ELR (cell line): ENCODE measurements around the gene PTPRQ.
A peak's percentile ranks its signal among the peaks of the same experiment; 100 is the strongest.

Experiments used
- DNase-seq: peaks from one replicate; pipeline ENCODE4 v3.0.0-alpha.2; 2015; ENCODE audit warnings: low read depth

PTPRQ gene

DNA sequence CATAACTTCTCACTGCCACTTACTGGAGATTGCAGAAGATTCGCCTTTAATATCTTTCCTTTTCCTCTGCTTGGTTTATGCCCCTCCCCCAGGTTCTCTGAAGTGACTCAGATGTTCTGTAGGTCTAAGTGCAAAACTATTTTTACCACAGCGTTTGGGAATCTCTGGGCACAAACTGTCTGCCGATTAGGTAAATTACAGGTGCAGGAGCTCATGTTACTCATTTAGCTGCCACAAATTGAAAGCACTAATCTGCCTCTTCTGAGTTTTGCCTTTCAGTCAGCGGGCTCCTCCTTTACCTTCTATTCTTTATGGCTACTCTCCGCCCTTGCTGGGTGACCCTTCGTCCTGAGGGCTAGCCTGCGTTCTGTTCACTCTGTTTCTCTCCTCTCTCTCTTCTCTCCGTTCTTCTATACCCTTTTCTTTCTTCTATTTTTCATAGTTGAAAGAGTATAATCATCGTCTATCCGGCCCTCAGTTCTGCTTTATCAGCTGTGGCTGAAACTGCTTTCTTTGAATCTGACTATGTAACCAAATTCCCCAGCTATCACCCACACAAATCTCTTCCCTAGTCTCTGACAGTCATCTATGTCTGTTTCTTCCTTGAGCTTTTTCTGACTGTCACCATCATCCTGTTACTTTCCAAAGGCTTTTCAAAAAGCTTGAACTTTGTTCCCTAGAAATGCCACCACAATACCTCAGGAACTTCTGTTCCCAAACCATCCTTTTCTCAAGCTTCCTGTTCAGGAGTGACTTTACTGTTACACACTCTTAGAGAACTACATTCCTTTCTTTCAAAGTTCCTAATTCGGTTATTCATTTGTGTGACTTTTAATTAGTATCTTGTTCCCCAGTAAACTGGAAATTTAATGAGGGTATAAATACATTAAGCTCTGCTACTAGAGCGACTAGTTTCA lies 259.1 kb downstream of the PTPRQ start:
- peak; percentile 72 for DNase-seq

DNA sequence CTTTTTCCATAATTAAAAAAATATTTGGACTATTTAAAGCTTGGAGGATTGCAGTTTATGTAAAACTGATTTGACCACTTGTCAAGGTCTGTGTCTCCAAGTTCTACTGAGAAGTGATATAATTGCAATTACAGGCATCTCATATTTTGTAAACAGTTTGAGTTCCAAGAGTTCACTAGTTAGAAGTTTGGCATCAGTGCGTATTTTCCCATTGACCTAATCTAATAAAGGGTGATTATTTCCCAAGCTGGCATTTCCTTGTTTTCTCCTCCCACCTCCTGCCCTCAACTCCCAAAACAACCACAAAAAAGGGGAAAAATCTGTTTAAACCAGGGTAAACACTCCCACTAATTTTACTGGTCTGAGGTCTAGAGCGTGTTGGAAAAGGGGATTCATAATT lies 260.4 kb downstream of the PTPRQ start:
- no peak for DNase-seq

DNA sequence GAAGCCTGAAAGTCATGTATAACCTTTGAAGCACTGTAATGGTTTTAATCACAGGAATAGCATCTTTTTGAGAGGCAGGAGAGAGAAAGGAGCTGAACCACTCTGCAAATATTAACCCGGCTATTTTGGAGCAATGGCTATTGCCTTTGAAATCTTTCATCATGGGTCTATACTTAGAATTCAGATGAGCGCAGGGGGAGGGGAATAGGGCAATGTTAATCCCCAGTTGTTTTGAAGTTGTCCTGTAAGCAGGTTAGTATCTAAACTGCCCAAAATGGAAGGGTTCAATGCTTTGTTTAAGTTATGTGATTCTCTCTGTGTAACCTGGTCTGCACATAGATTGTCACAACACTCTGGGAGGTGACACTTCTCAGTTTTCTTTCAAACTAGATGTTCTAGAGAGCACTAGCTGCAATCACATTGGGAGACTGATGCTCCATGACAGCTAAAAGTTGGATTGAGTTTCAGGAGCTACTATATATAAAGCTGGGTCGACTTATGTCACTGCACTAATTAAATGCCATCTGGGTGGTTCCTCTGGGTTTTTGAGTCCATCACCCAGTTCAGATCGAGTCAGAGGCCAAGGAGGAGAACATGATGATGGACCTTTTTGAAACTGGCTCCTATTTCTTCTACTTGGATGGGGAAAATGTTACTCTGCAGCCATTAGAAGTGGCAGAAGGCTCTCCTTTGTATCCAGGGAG lies 263.2 kb downstream of the PTPRQ start, which contains the start of gene MYF6:
Gene MYF6, plus strand, starts transcription at position 509 of the 704 bp plus-strand sequence. Its CDS starts 86 bp downstream, at position 595.
- no peak for DNase-seq

DNA sequence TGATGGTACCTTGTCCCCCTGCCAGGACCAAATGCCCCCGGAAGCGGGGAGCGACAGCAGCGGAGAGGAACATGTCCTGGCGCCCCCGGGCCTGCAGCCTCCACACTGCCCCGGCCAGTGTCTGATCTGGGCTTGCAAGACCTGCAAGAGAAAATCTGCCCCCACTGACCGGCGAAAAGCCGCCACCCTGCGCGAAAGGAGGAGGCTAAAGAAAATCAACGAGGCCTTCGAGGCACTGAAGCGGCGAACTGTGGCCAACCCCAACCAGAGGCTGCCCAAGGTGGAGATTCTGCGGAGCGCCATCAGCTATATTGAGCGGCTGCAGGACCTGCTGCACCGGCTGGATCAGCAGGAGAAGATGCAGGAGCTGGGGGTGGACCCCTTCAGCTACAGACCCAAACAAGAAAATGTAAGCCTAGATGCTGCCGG lies 263.8 kb downstream of the PTPRQ start:
- DNase-seq = no peak

DNA sequence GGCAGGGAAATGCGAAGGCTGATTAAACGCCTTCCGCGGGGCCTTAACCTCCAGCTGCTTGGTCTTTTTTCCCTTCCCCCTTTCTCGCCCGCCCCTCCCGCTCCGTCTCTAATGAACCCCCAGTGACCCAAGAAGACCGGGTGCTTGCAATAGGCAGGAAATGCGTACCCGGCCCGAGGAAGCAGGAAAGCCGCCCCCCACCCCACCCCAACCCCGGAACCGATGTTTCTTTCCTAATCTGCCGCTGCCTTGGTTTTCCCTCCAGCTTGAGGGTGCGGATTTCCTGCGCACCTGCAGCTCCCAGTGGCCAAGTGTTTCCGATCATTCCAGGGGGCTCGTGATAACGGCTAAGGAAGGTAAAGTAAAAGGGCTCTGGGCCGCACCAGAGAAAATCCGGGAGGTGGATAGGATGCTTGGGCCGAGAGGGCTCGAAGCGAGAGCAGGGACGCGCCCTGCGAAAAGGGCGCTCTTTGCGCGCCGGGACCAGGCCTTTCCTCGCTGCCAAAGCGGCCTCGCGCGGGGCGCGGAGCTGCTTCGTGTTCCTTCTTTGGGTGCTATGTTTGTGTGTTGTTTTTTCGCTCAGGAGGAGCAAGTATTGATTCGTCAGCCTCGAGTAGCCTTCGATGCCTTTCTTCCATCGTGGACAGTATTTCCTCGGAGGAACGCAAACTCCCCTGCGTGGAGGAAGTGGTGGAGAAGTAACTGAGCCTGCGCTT lies 264.4 kb downstream of the PTPRQ start:
- DNase-seq = no peak

DNA sequence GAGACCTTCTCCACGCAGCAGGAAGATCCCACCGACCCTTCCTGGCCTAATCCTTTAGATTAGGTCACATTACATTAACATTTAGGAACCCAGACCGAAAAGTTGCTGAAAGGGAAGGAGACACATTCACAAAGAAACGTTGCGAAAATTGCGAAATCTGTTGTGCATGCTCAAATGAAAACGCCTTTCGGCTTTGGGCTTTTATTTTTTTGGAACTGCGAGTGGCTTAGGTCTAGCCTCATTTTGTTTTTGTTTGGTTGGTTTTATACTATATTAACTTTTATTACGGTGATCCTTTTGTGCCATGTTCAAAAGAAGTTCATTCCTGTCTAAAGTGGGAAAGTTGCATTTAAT lies 264.9 kb downstream of the PTPRQ start:
- no peak for DNase-seq

DNA sequence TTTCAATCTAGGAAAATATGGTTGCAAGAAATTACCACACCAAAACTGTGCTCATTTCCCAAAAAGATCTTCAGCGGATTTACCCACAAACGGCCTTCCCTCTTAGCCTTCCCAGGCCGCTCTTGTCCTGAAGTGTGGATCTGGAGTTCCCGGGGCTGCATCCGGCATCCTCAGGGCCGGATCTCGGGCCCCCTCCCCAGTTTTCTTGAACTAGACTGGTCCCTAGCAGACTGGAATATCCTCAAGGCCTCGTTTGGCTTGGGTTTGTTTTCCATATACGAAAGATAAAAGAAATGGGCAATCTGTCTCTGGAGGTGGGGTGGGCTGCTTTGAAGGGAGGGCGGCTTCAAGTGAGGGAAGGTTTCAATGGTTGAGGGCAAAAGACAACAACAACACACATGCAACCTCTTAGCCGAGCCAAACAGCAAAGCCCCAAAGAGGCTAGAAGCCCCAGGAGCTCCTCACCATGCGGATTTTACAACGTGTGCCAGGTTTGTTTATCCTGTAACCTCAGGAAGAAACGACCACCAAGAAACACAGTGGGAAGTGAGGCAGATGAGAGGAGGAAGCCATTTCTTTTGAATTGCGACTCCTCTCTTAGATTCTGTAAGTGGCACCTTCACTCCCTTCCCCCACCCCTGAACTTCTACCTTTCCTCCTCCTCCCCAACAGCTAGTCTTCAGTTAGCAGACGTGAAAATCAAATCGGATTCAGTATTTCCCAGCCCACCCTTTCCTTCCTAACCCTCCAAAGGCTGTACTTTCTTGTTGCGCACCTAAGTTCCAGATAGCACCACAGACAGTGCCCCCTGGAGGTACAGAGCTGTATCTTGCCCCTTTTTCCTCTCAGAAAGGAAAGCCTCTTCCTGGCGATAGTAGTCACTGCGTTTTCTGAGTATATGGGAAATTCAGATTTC lies 266.0 kb downstream of the PTPRQ start:
- DNase-seq = peak; percentile 22

DNA sequence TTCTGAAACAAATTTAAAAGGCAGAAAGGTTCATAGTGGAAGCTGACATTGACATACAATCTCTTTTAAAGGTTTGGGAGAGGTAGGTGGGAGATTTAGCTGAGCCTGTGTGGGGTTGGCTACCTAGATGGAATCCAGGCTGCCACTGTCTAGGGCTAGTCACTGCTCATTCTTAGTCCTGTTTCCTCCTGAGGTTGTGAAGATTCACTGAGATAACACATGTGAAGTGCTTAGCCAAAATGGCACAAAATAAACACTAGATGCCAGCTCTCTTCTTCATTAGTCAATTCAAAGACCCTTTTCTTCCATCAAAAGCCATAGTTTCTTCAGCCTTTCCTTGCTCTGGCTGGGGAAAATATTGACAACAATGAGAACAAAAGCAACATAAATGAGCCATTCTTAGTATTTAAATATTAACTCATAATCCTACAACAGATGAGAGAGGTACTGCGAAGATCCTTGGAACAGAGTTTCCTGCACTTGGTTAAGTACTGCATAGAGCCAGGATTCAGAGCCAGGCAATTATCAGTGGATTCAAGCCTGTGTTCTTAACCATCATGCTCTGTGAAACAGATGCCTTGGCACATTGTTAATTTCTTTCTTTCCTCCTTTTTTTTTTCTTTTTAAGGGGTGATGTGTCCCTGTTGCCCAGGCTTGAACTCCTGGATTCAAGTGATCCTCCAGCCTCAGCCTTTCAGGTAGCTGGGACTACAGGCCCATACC lies 266.9 kb downstream of the PTPRQ start:
- no peak for DNase-seq

DNA sequence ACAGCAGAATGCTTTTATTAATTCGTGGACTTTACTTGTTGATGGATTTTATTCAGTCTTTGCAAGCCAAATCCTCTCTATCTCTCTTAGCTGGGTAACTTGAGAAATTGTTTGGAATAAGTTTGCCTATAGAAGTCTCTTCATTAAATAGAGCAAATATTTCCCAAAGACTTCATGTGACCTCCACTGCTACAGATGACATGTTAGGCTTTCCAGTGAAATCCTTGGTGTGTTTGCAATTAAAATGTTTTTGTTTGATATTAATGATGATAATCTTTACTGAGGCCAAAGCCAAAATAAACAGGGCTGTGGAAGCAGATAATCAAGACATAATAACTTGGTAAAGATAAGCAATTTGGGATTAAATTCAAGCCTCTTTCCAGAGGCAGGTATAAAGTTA lies 267.8 kb downstream of the PTPRQ start:
- no peak for DNase-seq

DNA sequence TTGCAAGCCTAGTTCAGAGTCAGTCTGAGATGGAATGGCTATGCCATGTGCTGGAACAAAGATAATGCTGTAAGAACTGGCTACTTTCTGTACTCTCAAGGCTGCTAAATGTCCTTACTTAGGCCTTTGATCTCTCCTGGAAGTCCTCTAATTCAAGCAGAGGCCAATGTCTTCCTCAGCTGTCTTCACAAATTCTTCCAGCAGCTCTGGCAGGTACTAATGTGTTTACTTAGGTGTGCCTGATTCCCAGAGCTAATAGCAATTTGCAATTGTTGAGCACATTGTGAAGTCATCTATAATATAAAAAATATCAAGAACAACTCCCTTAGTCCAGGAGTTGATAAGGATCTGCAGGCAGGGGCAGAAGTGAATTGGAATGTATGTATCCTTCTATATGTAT lies 268.8 kb downstream of the PTPRQ start:
- no peak for DNase-seq

DNA sequence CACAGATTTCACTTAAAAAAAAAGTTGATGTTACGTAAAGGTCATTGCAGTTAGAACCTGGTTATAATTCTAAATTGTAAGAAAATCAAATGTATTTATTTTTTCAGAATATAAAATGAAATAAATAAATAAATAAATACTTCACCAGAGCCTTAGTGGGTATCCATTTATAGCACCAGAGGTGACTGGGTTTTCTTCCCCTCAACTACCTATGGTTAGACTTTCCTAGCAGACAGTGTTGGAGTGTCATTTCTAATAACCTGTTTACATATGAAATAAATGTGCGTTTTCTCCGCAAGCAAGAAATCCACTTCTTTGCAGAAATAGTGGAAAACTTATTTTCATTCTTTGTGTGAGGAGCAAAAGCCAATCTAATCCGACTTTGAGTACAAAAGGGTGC lies 269.4 kb downstream of the PTPRQ start:
- no peak for DNase-seq

DNA sequence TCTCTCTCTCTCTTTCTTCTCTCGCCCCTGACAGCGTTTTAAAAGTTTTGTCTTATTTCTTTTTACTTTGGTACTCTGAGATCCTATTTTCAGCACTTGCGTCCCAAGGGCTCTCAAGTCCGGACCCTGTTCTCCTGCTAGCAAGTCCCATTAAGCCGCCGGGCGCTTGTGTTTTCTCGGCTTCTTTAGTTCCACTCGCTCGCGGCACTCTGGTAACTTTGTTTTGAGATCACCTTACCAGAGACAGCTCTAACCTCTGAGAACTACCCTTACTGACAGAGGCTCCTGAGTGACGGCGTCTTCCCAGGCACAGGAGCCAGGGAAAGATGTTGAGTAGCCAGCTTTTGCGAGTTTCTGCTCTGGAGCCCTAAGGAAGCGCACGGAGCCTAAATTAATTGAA lies 270.0 kb downstream of the PTPRQ start:
- no peak for DNase-seq

DNA sequence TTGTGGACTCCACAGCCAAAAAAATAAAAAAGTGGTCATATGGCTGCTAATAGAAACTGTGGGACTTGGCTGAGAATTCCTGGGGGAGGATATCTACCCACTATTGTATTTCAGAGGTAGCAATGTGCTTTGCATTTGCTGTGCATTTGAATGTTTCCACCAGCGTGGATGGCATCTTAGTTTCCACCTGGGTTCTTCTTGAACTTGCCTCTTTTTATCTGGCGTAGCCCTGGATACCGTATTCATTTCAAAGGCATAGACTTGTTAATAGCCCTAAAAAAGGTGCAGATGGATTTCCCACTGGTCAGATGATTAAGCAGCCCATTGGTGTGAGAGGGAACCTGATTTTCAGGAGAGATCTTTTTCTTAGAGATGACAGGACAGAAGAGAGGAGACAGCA lies 270.8 kb downstream of the PTPRQ start:
- DNase-seq = no peak

DNA sequence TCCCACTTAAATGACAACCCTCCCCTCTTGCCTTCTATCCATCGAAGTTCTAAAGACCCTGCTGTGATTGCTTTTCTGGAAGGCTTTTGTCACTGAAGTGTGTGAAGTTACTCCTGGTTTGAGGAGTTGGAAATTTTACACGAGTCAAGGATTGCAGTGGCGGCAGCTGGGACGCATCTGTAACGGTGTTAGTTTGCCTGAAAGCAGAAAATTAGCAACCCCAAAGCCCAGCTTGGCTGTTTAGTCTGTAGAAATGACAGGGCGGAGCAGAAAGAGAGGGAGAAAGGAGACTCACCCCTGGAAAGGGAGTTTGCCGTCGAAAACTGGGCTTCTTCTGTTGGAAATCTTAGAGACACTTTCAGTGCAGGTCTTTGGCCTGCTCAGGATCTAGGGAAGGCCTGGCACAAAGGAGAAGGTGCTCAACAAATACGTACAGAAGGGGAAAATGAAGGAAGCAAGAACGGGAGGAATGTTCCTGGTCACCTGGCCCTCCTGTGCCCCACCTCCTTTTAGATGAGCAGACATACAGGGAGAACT lies 271.7 kb downstream of the PTPRQ start:
- no peak for DNase-seq

DNA sequence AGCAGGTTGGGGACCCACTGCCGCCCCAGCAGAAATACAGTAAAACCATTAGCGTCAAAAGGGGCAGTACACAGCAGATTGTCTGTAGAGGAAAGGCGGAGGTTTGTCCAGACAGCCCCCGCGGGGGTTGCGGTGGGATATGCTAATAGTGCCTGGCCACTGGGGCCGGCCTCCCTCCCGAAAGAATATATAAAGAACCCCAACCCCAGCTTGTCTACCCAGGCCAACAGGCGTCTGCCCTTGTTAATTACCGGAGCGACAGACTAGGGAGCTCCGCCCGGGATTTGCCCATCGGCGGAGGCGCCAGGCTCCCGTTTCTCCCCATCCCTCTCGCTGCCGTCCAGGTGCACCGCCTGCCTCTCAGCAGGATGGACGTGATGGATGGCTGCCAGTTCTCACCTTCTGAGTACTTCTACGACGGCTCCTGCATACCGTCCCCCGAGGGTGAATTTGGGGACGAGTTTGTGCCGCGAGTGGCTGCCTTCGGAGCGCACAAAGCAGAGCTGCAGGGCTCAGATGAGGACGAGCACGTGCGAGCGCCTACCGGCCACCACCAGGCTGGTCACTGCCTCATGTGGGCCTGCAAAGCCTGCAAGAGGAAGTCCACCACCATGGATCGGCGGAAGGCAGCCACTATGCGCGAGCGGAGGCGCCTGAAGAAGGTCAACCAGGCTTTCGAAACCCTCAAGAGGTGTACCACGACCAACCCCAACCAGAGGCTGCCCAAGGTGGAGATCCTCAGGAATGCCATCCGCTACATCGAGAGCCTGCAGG lies 272.8 kb downstream of the PTPRQ start, which contains the start of gene MYF5:
Gene MYF5, plus strand, starts transcription at position 217 of the 774 bp plus-strand sequence. Its CDS starts 152 bp downstream, at position 369.
- no peak for DNase-seq

DNA sequence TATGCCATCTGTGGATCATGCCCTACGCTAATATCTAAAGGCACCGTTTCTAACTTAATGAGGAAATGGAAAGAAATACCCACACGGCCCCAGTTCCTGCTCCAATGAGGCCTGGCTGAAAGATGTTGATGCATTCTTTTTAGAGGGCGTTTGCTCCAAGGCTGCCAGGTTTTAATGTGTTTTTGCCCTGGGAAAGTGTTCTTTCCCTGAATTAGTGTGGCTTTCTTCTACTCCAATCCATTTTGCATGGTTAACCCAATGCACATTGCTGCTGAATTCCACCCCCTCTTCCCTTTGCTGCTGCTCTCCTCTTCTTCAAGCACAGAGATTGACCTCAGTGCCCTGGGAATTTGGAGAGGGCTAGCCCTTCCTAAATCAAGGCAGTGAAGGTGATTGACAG lies 273.8 kb downstream of the PTPRQ start:
- DNase-seq = no peak

DNA sequence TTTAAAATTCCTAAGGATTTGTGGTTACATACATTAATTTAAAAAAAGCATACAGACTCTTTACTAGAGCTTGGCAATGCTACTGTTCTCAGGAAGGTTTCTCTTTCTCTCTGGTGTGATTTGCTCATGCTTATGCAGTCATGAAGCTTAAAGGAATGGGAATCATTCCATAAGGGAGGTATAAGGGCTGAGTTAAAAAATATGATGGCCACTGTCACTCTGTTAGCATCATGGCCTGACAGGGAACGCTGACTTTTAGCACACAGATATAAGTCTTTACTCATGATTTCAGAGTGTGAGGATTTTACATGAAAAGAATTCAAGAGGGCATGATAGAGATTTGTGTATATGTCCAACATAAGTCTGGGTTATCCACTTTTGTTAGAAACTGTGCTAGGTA lies 276.5 kb downstream of the PTPRQ start:
- DNase-seq = no peak

DNA sequence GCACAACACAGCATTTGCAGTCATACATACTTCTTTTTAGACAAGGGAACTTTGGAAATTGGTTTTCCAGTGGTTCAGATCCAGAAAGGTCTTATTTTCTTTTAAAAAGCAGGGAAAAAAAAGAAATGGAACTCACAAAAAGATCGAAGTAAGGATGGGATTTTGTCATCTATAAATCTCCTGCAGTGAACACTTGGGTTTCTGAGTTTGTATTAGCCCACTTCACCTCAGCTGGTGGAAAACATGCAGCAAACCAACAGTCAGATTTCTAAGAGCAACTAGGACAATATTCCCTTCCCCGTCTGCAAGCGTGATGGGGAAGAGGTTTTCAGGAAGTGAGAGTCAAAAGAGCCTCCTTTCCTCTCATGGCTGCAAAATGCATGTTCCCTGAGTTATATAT lies 277.3 kb downstream of the PTPRQ start:
- DNase-seq = no peak
